ENCODE measurements around the gene EML6. TPM values are rescaled to one million over a fixed set of nuclear protein-coding genes. Genes with fewer than 3 reads are reported as not detected.
"Not testable (repeated sequence)": the region's sequence is repeated elsewhere in the genome, so short reads cannot be mapped to it uniquely, and the experiment has no call there.

The EML6 gene
- total RNA-seq, 4 donors from 2014 or later, result 0.63 to 9.0 (median 1.2) TPM

DNA sequence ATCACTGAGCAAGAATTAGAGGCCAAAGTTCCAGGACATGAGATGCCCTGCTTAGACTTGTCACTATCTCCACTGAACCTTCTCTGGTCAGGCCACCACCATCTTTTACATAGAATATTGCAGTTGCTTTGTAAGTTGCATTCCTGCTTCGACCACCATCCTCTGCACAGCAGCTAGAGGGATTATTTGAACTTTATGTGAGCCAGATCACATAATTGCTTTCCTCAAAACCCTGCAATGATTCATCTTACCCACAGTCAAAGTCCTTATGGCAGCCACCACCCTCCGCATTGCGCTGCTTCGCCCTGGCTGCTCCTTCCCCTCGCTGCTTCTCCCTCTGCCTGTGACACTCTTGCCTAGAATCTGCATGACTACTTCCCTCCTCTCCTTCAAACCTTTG is 111.3 kb downstream of the EML6 start:
- ATAC-seq (ENCODE audit: low FRiP score) (no peak), DNase-seq (ENCODE audit: low spot score) (no peak)
- TF ChIP-seq, protein P1, sequence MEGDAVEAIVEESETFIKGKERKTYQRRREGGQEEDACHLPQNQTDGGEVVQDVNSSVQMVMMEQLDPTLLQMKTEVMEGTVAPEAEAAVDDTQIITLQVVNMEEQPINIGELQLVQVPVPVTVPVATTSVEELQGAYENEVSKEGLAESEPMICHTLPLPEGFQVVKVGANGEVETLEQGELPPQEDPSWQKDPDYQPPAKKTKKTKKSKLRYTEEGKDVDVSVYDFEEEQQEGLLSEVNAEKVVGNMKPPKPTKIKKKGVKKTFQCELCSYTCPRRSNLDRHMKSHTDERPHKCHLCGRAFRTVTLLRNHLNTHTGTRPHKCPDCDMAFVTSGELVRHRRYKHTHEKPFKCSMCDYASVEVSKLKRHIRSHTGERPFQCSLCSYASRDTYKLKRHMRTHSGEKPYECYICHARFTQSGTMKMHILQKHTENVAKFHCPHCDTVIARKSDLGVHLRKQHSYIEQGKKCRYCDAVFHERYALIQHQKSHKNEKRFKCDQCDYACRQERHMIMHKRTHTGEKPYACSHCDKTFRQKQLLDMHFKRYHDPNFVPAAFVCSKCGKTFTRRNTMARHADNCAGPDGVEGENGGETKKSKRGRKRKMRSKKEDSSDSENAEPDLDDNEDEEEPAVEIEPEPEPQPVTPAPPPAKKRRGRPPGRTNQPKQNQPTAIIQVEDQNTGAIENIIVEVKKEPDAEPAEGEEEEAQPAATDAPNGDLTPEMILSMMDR (IDR thresholded peaks at IDR 0.05), result no peak

DNA sequence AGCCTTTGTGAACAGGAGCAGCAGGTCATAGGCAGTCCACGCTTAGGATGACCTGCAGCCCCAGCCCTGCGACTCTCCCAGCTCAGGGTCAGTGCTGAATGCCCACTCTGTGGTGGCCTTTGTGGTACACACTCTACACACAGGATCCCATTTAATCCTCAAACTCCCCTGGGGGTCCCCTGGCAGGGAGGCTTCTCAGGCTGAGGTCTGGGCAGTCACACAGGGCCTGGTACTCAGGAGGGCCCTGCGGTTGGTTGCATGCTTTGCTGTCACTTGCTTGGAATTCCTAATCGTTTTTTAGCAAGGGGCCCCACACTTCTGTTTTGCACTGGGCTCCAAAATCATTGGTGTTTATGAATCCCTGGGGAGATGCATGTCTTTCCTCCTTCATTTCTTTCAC is 113.0 kb downstream of the EML6 start:
- ATAC-seq (ENCODE audit: low FRiP score) (no peak), DNase-seq (ENCODE audit: low spot score) (no peak)
- TF ChIP-seq, protein P1 (IDR thresholded peaks at IDR 0.05), result no peak

DNA sequence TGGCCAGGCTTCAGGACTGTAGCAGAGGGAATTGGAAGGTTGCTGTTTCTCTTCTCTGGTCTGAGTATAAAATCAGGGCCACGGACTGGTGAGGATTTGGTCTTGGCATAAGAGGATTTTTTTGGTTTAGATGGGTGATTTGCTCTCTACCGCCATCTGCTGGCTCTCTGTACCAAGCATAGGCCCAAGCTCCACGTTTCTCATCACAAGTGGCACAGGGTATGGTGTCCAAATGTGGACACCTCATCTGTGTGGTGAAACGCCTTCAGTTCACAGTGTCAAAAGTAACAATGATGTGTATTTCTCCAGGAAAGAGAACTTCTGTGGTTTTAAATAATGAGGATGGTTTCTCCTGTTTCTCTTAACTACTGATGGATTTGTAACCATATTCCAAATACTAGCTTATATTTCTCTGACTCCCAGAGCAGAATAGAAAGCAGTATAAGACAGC is 115.1 kb downstream of the EML6 start:
- ATAC-seq (ENCODE audit: low FRiP score), result peak; percentile 93
- DNase-seq (ENCODE audit: low spot score), result peak; percentile 64
- TF ChIP-seq, protein P1 (IDR thresholded peaks at IDR 0.05), result peak in 1 of 3 donors; percentile 5

DNA sequence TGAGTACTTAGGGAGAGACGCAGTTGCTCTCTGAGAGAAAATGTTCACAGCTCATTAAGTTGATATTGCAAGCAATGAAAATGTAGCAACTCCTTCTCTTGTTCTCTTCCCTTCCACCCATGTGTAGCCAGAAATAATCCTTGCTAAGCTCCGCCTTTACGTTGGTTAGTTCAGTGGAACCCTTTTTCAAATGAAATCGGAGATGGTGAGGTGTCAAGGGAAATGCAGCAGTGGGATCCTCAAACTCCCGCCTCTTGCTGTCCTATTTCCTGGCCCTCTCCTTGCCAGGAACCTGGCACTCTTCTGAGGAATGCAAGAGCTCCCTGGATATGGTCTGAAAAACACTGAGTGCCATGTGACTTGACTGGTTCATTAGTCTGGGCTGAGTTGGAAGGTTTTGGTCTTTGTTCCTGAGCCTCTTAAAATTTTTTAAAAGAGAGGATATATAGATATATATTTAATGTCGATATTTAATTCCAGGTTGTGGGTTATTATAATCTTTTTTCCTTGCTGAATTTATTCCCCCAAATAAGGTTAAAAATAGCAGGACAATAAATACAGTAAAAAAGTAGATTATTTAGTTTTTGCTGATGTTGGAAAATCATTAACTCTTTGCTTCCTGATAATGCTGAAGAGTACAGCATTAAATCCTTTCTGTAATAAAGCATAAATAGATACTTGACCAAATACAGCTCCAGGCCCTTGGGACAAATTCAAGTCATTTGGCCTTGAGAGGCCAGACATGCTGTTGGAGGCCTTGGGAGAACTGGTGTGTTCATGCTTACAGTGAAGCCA is 116.2 kb downstream of the EML6 start:
- DNase-seq (ENCODE audit: low spot score), result no peak
- TF ChIP-seq, protein P1 (IDR thresholded peaks at IDR 0.05), result no peak
- ATAC-seq (ENCODE audit: low FRiP score), result no peak

DNA sequence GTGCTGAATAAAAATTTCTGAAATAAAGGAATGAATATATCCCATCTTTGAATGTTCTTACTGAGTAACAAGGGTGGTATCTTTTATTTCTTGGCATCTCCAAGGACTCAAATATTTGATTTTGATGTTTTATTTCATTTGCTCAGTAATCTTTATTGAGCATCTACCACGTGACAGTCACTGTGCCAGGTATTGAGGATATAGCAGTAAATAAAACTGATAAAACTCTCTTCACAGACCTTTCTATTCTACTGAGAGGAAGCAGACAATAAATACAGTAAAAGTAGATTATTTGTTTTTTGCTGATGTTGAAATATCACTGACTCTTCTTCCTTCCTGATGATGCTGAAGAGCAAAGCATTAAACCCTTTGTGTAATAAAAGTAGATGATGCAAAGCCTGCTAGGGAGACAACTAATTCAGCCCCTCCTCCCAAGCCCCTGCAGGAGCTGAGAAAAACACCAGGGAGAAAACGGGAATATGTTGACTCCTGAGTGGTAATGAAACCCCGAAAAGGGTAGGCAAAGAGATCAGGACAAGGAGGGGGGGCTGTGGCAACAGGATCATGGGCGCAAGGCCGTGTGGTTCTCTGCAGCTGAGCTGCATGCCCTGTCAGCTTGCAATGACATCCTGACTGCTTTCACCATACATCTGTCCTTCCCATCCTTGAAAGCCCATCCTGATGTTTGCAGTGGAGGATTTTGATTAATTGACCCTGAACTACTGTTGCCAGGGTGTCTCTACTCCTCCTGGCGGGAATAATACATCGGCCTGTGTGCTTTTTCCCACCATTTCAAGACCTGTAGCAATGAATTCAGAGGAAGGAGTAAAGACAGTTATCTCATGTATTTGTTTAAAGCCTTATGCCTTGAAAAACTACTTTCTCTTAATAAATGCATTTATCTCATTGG is 117.4 kb downstream of the EML6 start:
- DNase-seq (ENCODE audit: low spot score) (no peak), ATAC-seq (ENCODE audit: low FRiP score) (no peak)
- TF ChIP-seq, protein P1 (IDR thresholded peaks at IDR 0.05), result no peak

DNA sequence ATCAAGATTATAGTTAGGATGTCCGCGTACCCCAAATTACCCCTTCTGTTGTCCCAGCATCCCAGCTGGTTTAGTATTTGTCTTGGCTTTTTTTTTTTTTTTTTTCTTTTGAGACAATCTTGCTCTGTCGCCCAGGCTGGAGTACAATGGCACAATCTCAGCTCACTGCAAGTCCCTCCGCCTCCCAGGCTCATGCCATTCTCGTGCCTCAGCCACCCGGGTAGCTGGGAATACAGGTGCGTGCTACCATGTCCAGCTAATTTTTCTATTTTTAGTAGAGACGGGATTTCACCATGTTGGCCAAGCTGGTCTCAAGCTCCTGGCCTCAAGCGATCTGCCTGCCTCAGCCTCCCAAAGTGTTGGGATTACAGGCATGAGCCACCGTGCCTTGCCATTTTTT is 118.0 kb downstream of the EML6 start:
- DNase-seq (ENCODE audit: low spot score); ATAC-seq (ENCODE audit: low FRiP score): not testable (repeated sequence)

DNA sequence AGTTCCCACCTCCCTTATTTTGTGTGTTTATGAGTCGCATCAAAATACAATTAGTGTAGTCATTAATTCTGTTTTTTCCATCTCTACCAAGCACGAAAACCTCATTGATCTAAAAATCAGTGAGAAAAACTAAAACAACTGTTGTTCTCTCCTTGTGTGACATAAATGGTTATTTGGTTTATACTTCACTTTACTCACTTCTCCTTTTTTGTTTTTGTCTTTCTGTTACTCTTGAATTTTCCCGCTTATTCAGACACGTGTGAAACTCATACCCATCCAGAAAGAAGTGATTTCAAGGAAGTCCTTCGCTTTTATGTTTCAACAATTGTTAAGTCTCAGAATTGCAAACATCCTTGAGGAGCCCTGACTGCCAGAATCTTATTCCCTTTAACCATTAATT is 121.6 kb downstream of the EML6 start:
- DNase-seq (ENCODE audit: low spot score) (no peak), ATAC-seq (ENCODE audit: low FRiP score) (no peak)
- TF ChIP-seq, protein P1 (IDR thresholded peaks at IDR 0.05), result no peak
